Hepatocyte (in vitro differentiated cells): ENCODE results near the gene MOB4. TPM values are rescaled to one million over a fixed set of nuclear protein-coding genes. Genes with fewer than 3 reads are reported as not detected.

Experiments
- DNase-seq: peaks from one replicate; pipeline ENCODE4 v3.0.0-alpha.2; 2016; ENCODE audit warnings: low spot score
- H2AFZ ChIP-seq: fragments of 200-600 bp; sonication (generic); 2 replicates; pipeline ENCODE4 v1.6.0; 2016; ENCODE audit warnings: antibody characterized with exemption, mild to moderate bottlenecking
- H3K27ac ChIP-seq: fragments of 200-600 bp; sonication (generic); 2 replicates; pipeline ENCODE4 v1.5.1; 2016; ENCODE audit warnings: mild to moderate bottlenecking
- H3K27me3 ChIP-seq: fragments of 200-600 bp; sonication (generic); 2 replicates; pipeline ENCODE4 v1.6.1; 2016
- H3K36me3 ChIP-seq: fragments of 200-600 bp; sonication (generic); replicated peaks from 2 replicates; pipeline ENCODE4 v1.5.1; 2016; ENCODE audit warnings: low read depth; ENCODE audit not compliant: insufficient read depth
- H3K4me1 ChIP-seq: fragments of 200-600 bp; sonication (generic); 2 replicates; pipeline ENCODE4 v1.5.1; 2016; ENCODE audit warnings: mild to moderate bottlenecking, moderate library complexity; ENCODE audit not compliant: insufficient read depth
- H3K4me2 ChIP-seq: fragments of 200-600 bp; sonication (generic); 2 replicates; pipeline ENCODE4 v1.6.0; 2016
- H3K4me3 ChIP-seq: fragments of 200-600 bp; sonication (generic); 2 replicates; pipeline ENCODE4 v1.5.1; 2016; ENCODE audit warnings: mild to moderate bottlenecking
- H3K79me2 ChIP-seq: fragments of 200-600 bp; sonication (generic); 2 replicates; pipeline ENCODE4 v1.6.0; 2017; ENCODE audit warnings: mild to moderate bottlenecking
- H3K9me2 ChIP-seq: fragments of 200-600 bp; sonication (generic); replicated peaks from 2 replicates; pipeline ENCODE4 v1.6.0; 2017; ENCODE audit warnings: mild to moderate bottlenecking; ENCODE audit not compliant: insufficient read depth
- H3K9me3 ChIP-seq: fragments of 200-600 bp; sonication (generic); 2 replicates; pipeline ENCODE4 v1.5.1; 2016; ENCODE audit warnings: low read depth, mild to moderate bottlenecking
- H4K20me1 ChIP-seq: fragments of 200-600 bp; sonication (generic); 2 replicates; pipeline ENCODE4 v1.6.0; 2016; ENCODE audit warnings: mild to moderate bottlenecking; ENCODE audit not compliant: insufficient read depth, poor library complexity, severe bottlenecking
- CTCF ChIP-seq: fragments of 200-600 bp; sonication (generic); IDR thresholded peaks from 2 replicates; pipeline ENCODE4 v1.5.1; 2016; ENCODE audit warnings: antibody characterized with exemption, mild to moderate bottlenecking; ENCODE audit not compliant: poor library complexity
- EZH2 ChIP-seq: fragments of 200-600 bp; sonication (generic); IDR thresholded peaks from 2 replicates; pipeline ENCODE4 v1.6.1; 2016; ENCODE audit warnings: antibody characterized with exemption, mild to moderate bottlenecking, borderline replicate concordance
- EZH2phosphoT487 ChIP-seq: fragments of 200-600 bp; sonication (generic); IDR thresholded peaks from one replicate; pipeline ENCODE4 v1.6.1; 2018; ENCODE audit warnings: antibody characterized with exemption, mild to moderate bottlenecking, low read depth, moderate library complexity; ENCODE audit not compliant: unreplicated experiment, severe bottlenecking
- WGBS: methylation state at CpG from one replicate; pipeline ENCODE4 v1.1.6; 2016; ENCODE audit warnings: low lambda C conversion rate; ENCODE audit errors: missing lambda C conversion rate; 5-methylcytosine and 5-hydroxymethylcytosine counted together
- polyA plus RNA-seq: library from polyadenylated mRNA; unstranded; fragments of >200 nt; fragmentation: Nextera tagmentation; extraction: Ambion mirVana; gene quantifications from 2 replicates; pipeline ENCODE4 v1.2.1, GENCODE V29; 2016
- total RNA-seq: library from RNA; depleted of rRNA; stranded (reverse); fragments of >200 nt; gene quantifications from 2 replicates; pipeline ENCODE4 v1.2.3, GENCODE V29; 2014

MOB4 gene
- total and polyA plus RNA-seq, 2 experiments from 2014 or later, result 44.1 to 50.1 TPM

- 11% methylated on average over 14 of the region's 14 CpGs for WGBS
- H3K9me3 ChIP-seq, result no peaks in the 10 kb centered on the region
- DNase-seq, result no peak
- no peaks in the 10 kb centered on the region for H3K27me3 ChIP-seq
- no peak for TF ChIP-seq EZH2phosphoT487
- no peak for TF ChIP-seq EZH2
- TF ChIP-seq CTCF, result no peak
- H3K4me2 ChIP-seq, result peak overlapping the region; percentile 87
- H2AFZ ChIP-seq, result no peak overlapping the region
- H4K20me1 ChIP-seq, result peaks cover 40% of the 10 kb centered on the region
- H3K4me3 ChIP-seq, result peak overlapping the region; percentile 71
- no peaks in the 10 kb centered on the region for H3K9me2 ChIP-seq
- peaks cover 89% of the 10 kb centered on the region for H3K79me2 ChIP-seq
- peaks cover 29% of the 10 kb centered on the region for H3K4me1 ChIP-seq
- H3K27ac ChIP-seq, result peak overlapping the region; percentile 91
- H3K36me3 ChIP-seq, result peaks cover 5% of the 10 kb centered on the region
These were observed 17.5 kb upstream of the MOB4 start for GRCh38 chr2:197498235-197498936.

- no peaks in the 10 kb centered on the region for H3K9me2 ChIP-seq
- DNase-seq, result peak; percentile 84
- H3K27me3 ChIP-seq, result no peaks in the 10 kb centered on the region
- 1% methylated on average over 46 of the region's 46 CpGs for WGBS
- H3K4me3 ChIP-seq, result peak overlapping the region; percentile 71
- H3K4me2 ChIP-seq, result peak overlapping the region; percentile 87
- TF ChIP-seq EZH2phosphoT487 (no peak), EZH2 (no peak), CTCF (no peak)
- H3K9me3 ChIP-seq, result no peaks in the 10 kb centered on the region
- peak overlapping the region; percentile 43 for H2AFZ ChIP-seq
- peaks cover 40% of the 10 kb centered on the region for H4K20me1 ChIP-seq
- H3K79me2 ChIP-seq, result peaks cover 88% of the 10 kb centered on the region
- peak overlapping the region; percentile 91 for H3K27ac ChIP-seq
- H3K36me3 ChIP-seq, result peaks cover 5% of the 10 kb centered on the region
- H3K4me1 ChIP-seq, result peaks cover 29% of the 10 kb centered on the region
These were observed 16.8 kb upstream of the MOB4 start for GRCh38 chr2:197498937-197499593.

- WGBS, result 6% methylated on average over 65 of the region's 104 CpGs
- Histone ChIP-seq H3K9me3 (no peaks in the 10 kb centered on the region), H3K4me2 (peak within 1 kb of the TSS; percentile 87), H3K79me2 (peaks cover 89% of the 10 kb centered on the region), H3K9me2 (no peaks in the 10 kb centered on the region), H2AFZ (peak within 1 kb of the TSS; percentile 43), H4K20me1 (peaks cover 40% of the 10 kb centered on the region), H3K27ac (peak within 1 kb of the TSS; percentile 91), H3K4me1 (peaks cover 29% of the 10 kb centered on the region), H3K27me3 (no peaks in the 10 kb centered on the region), H3K4me3 (peak within 1 kb of the TSS; percentile 80), H3K36me3 (peaks cover 5% of the 10 kb centered on the region)
- peak; percentile 99 for DNase-seq
- TF ChIP-seq EZH2, result no peak
- TF ChIP-seq EZH2phosphoT487, result no peak
- TF ChIP-seq CTCF, result no peak
These were observed 16.0 kb upstream of the MOB4 start, which contains the start of the genes HSPD1 and HSPE1 for GRCh38 chr2:197499594-197500502. Gene HSPD1 (minus strand): TSS chr2:197499840. CDS start chr2:197498848, 992 bp downstream. Gene HSPE1 (plus strand): TSS chr2:197500379. CDS start chr2:197500437, 58 bp downstream.
